ENCODE results near the gene CRTC1. TPM values are rescaled to one million over a fixed set of nuclear protein-coding genes. Genes with fewer than 3 reads are reported as not detected.
A peak's percentile ranks its signal among the peaks of the same experiment; 100 is the strongest.

CRTC1 gene
- total and polyA plus RNA-seq, 2 of the 13 experiments (the other 11 are each of a cell fraction or from before 2014, with no cell fraction given) = 2.0 to 2.7 TPM

DNA sequence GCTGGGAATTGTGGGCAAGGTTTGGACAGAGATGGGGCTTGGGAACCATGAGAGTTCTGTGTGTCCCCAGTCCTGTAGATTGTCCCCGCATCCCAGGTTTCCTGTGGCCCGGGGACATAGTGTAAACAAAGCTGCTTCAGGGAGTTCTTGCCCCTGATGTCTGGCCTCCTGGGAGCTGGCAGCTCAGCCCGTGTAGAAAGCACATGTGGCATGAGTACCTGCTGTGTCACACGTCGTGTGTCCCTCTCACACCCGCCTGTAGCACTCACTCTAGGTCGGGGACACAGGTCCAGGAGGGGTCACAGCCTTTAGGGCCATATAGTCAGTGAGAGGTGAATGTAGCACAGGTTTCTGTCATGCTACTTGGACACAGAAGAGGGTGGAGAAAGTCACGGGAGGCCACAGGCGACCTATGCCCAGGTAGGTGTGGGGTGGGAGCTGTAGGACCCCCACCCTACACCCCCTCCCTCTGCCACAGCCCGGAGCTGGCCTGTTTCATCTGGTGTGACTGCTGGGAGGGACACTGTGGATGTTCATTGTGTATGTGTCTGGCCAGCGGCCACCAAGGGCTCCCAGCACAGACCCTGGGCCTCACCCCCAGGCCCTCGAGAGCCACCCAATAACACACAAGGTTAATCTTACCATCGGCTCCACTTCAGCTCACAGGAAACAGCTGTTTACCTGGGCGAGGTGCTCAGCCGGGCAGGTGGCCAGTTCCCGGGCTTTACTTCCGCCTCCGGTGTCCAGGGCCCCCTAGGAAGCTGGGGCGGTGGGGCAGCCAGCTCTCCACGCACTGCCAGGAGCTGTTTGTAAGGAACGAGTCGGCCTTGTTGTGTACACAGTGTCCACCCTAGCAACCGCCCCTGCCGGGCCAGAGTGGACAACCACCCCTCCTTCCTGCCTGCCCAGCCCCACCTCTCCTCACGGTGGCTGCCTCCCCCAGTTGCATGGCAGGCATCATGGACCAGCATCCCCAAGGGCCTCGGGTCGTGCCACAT, 57.9 kb downstream of the CRTC1 start (continued):
- TF ChIP-seq, protein P1, sequence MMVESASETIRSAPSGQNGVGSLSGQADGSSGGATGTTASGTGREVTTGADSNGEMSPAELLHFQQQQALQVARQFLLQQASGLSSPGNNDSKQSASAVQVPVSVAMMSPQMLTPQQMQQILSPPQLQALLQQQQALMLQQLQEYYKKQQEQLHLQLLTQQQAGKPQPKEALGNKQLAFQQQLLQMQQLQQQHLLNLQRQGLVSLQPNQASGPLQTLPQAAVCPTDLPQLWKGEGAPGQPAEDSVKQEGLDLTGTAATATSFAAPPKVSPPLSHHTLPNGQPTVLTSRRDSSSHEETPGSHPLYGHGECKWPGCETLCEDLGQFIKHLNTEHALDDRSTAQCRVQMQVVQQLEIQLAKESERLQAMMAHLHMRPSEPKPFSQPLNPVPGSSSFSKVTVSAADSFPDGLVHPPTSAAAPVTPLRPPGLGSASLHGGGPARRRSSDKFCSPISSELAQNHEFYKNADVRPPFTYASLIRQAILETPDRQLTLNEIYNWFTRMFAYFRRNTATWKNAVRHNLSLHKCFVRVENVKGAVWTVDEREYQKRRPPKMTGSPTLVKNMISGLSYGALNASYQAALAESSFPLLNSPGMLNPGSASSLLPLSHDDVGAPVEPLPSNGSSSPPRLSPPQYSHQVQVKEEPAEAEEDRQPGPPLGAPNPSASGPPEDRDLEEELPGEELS (CRISPR knock-in tag; IDR thresholded peaks at IDR 0.05) = peak; percentile 64; the same call in 1 of the 2 replicates
- TF ChIP-seq FOXO1 (CRISPR knock-in tag; IDR thresholded peaks at IDR 0.05) = peak; percentile 52; the same call in 1 of the 2 replicates
- TF ChIP-seq ZXDC (CRISPR knock-in tag; IDR thresholded peaks at IDR 0.05) = 0 out of 2 replicates have a peak, but pooled peaks have one; percentile 21
- peak; percentile 90 for TF ChIP-seq ETV5 (CRISPR knock-in tag; IDR thresholded peaks at IDR 0.05; ENCODE audit: borderline replicate concordance)
- TF ChIP-seq DPF2 (CRISPR knock-in tag; IDR thresholded peaks at IDR 0.05; ENCODE audit: borderline replicate concordance, low read depth) = peak; percentile 30; the same call in 1 of the 2 replicates
- TF ChIP-seq GTF3A (CRISPR knock-in tag; conservative IDR thresholded peaks at IDR 0.05) = peak; percentile 74; the same call in 1 of the 2 replicates
- no peak for TF ChIP-seq ZNF264 (CRISPR knock-in tag; IDR thresholded peaks at IDR 0.05)
- TF ChIP-seq, protein P2, sequence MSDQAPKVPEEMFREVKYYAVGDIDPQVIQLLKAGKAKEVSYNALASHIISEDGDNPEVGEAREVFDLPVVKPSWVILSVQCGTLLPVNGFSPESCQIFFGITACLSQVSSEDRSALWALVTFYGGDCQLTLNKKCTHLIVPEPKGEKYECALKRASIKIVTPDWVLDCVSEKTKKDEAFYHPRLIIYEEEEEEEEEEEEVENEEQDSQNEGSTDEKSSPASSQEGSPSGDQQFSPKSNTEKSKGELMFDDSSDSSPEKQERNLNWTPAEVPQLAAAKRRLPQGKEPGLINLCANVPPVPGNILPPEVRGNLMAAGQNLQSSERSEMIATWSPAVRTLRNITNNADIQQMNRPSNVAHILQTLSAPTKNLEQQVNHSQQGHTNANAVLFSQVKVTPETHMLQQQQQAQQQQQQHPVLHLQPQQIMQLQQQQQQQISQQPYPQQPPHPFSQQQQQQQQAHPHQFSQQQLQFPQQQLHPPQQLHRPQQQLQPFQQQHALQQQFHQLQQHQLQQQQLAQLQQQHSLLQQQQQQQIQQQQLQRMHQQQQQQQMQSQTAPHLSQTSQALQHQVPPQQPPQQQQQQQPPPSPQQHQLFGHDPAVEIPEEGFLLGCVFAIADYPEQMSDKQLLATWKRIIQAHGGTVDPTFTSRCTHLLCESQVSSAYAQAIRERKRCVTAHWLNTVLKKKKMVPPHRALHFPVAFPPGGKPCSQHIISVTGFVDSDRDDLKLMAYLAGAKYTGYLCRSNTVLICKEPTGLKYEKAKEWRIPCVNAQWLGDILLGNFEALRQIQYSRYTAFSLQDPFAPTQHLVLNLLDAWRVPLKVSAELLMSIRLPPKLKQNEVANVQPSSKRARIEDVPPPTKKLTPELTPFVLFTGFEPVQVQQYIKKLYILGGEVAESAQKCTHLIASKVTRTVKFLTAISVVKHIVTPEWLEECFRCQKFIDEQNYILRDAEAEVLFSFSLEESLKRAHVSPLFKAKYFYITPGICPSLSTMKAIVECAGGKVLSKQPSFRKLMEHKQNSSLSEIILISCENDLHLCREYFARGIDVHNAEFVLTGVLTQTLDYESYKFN (CRISPR knock-in tag; conservative IDR thresholded peaks at IDR 0.05) = peak; percentile 78
- peak; percentile 84 for TF ChIP-seq NRL (CRISPR knock-in tag; IDR thresholded peaks at IDR 0.05; ENCODE audit: borderline replicate concordance)
- TF ChIP-seq KMT2A (CRISPR knock-in tag; IDR thresholded peaks at IDR 0.05) = no peak
- TF ChIP-seq ZFP90 (CRISPR knock-in tag; IDR thresholded peaks at IDR 0.05; ENCODE audit: borderline replicate concordance) = peak; percentile 40
- peak; percentile 60 for TF ChIP-seq TEAD3 (CRISPR knock-in tag; optimal IDR thresholded peaks at IDR 0.05; ENCODE audit: borderline replicate concordance)
- TF ChIP-seq ZBTB38 (CRISPR knock-in tag; IDR thresholded peaks at IDR 0.05) = peak; percentile 25; the same call in 1 of the 2 replicates
- TF ChIP-seq, protein P3, sequence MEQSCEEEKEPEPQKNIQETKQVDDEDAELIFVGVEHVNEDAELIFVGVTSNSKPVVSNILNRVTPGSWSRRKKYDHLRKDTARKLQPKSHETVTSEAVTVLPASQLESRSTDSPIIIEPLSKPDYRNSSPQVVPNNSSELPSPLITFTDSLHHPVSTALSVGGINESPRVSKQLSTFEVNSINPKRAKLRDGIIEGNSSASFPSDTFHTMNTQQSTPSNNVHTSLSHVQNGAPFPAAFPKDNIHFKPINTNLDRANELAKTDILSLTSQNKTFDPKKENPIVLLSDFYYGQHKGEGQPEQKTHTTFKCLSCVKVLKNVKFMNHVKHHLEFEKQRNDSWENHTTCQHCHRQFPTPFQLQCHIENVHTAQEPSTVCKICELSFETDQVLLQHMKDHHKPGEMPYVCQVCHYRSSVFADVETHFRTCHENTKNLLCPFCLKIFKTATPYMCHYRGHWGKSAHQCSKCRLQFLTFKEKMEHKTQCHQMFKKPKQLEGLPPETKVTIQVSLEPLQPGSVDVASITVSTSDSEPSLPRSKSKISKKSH (CRISPR knock-in tag; IDR thresholded peaks at IDR 0.05; ENCODE audit: borderline replicate concordance) = peak; percentile 60; the same call in 1 of the 2 replicates
- TF ChIP-seq ZNF619 (CRISPR knock-in tag; IDR thresholded peaks at IDR 0.05) = 0 out of 2 replicates have a peak, but pooled peaks have one; percentile 59
- TF ChIP-seq ZNF253 (CRISPR knock-in tag; IDR thresholded peaks at IDR 0.05; ENCODE audit: borderline replicate concordance) = no peak

Measured in HepG2 (cell line).